ENCODE measurements around the gene DNAJC27. TPM values are rescaled to one million over a fixed set of nuclear protein-coding genes. Genes with fewer than 3 reads are reported as not detected.

DNAJC27 gene
- total RNA-seq, 1 experiment from 2014 or later: 5.1 TPM

GRCh38 chr2:24961903-24962302 is 9.9 kb downstream of the DNAJC27 start:
- peaks cover 7 to 53% (median 50%) of the 10 kb centered on the region in 3 experiments; a peak in 6 of 7 replicates for H3K36me3 Mint-ChIP-seq (ENCODE audit: insufficient read depth in 1 of 3, low read depth in 3 of 3)
- Histone ChIP-seq H3K56ac (ENCODE audit: insufficient read length, low read depth, low read length) (no peak overlapping the region), H2BK120ac (ENCODE audit: low read depth, low read length, poor library complexity, severe bottlenecking) (no peak overlapping the region), H3K79me1 (ENCODE audit: insufficient read depth, low read depth, low read length, poor library complexity, severe bottlenecking) (no peaks in the 10 kb centered on the region), H2BK5ac (ENCODE audit: insufficient read length, low read length) (no peak overlapping the region), H3K79me2 (ENCODE audit: insufficient read depth, low read length) (no peaks in the 10 kb centered on the region), H2BK12ac (ENCODE audit: insufficient read length, low read depth, low read length) (no peak overlapping the region), H3K18ac (ENCODE audit: insufficient read length, low read depth, low read length) (no peak overlapping the region), H3K27me3 (ENCODE audit: insufficient read depth, low read length) (no peaks in the 10 kb centered on the region), H3K14ac (ENCODE audit: insufficient read depth, low read length) (no peak overlapping the region), H3K9ac (ENCODE audit: extremely low read depth, insufficient read length, low read length) (no peak overlapping the region), H2AFZ (ENCODE audit: low read length) (no peak overlapping the region), H4K5ac (ENCODE audit: insufficient read length, low read depth, low read length) (no peak overlapping the region), H3K23ac (ENCODE audit: insufficient read length, low read depth, low read length) (no peak overlapping the region), H3K4ac (ENCODE audit: low read depth, low read length) (no peak overlapping the region), H4K91ac (ENCODE audit: insufficient read length, low read depth, low read length) (no peak overlapping the region), H2BK20ac (ENCODE audit: low read depth, low read length, poor library complexity, severe bottlenecking) (no peak overlapping the region), H4K20me1 (ENCODE audit: control insufficient read depth, insufficient read depth, insufficient read length) (no peaks in the 10 kb centered on the region), H3K23me2 (ENCODE audit: insufficient read length, low read depth, low read length, poor library complexity, severe bottlenecking) (no peaks in the 10 kb centered on the region), H3K9me3 (ENCODE audit: control insufficient read depth, low read depth, low read length) (no peaks in the 10 kb centered on the region), H2AK5ac (ENCODE audit: insufficient read length, low read length) (no peak overlapping the region), H3T11ph (ENCODE audit: low read length) (no peak overlapping the region), H4K8ac (replicated peaks; ENCODE audit: insufficient read length, low read depth, low read length) (no peak overlapping the region), H3K27ac (ENCODE audit: insufficient read length, low read depth, low read length) (no peak overlapping the region), H3K4me2 (ENCODE audit: insufficient read depth, insufficient read length, low read length) (no peak overlapping the region), H3K4me1 (ENCODE audit: insufficient read depth, low read length) (no peaks in the 10 kb centered on the region), H2BK15ac (ENCODE audit: low read depth, low read length) (no peak overlapping the region)
- peaks cover 0 to 4% of the 10 kb centered on the region in 2 experiments; a peak in 2 of 4 replicates for H3K4me1 Mint-ChIP-seq
- H3K27me3 Mint-ChIP-seq (ENCODE audit: low read depth): no peaks in the 10 kb centered on the region
- H3K9me3 Mint-ChIP-seq: no peaks in the 10 kb centered on the region
- no peak overlapping the region for H3K4me3 Mint-ChIP-seq
- no peak for DNase-seq
- TF ChIP-seq, protein P1, sequence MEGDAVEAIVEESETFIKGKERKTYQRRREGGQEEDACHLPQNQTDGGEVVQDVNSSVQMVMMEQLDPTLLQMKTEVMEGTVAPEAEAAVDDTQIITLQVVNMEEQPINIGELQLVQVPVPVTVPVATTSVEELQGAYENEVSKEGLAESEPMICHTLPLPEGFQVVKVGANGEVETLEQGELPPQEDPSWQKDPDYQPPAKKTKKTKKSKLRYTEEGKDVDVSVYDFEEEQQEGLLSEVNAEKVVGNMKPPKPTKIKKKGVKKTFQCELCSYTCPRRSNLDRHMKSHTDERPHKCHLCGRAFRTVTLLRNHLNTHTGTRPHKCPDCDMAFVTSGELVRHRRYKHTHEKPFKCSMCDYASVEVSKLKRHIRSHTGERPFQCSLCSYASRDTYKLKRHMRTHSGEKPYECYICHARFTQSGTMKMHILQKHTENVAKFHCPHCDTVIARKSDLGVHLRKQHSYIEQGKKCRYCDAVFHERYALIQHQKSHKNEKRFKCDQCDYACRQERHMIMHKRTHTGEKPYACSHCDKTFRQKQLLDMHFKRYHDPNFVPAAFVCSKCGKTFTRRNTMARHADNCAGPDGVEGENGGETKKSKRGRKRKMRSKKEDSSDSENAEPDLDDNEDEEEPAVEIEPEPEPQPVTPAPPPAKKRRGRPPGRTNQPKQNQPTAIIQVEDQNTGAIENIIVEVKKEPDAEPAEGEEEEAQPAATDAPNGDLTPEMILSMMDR (conservative IDR thresholded peaks at IDR 0.05): no peak
- WGBS (ENCODE audit: extremely low coverage, insufficient read length, low lambda C conversion rate): no CpG with 5 or more reads among the region's 1 CpG
- H3K27ac Mint-ChIP-seq: no peak overlapping the region

Data from H9 (cell line).